Stimulated activated memory B cell treated with anti-CD40 and anti-IgM and Interleukin-4, amounts not matched to agents 10 μg/mL and 1 μg/mL and 100 μg/mL, for 72 hours (primary cell): ENCODE data around the gene GRIK2.

ENCODE experiments used
- ATAC-seq: fragments of 150-1000 bp; cut with Tn5 transposase; 2 replicates; pipeline ENCODE4 v1.10.0; 2021
- H3K27ac Mint-ChIP-seq: one replicate; pipeline ENCODE4 v1.8.0; 2022; ENCODE audit warnings: mild to moderate bottlenecking, mixed read lengths
- H3K27me3 Mint-ChIP-seq: one replicate; pipeline ENCODE4 v1.8.0; 2022; ENCODE audit warnings: mixed read lengths
- H3K36me3 Mint-ChIP-seq: one replicate; pipeline ENCODE4 v1.8.0; 2022; ENCODE audit warnings: mixed read lengths
- H3K4me1 Mint-ChIP-seq: one replicate; pipeline ENCODE4 v1.8.0; 2022; ENCODE audit warnings: mixed read lengths
- H3K4me3 Mint-ChIP-seq: one replicate; pipeline ENCODE4 v1.8.0; 2022; ENCODE audit warnings: mild to moderate bottlenecking, moderate library complexity, mixed read lengths
- H3K9me3 Mint-ChIP-seq: one replicate; pipeline ENCODE4 v1.8.0; 2022; ENCODE audit warnings: mixed read lengths

Gene GRIK2

GRCh38 chr6:101961357-101961756 lies 567.8 kb downstream of the GRIK2 start:
- Mint-ChIP-seq H3K27ac (no peak overlapping the region), H3K4me1 (no peaks in the 10 kb centered on the region), H3K36me3 (no peaks in the 10 kb centered on the region), H3K27me3 (no peaks in the 10 kb centered on the region), H3K9me3 (no peaks in the 10 kb centered on the region), H3K4me3 (no peak overlapping the region)
- no peak for ATAC-seq

DNA sequence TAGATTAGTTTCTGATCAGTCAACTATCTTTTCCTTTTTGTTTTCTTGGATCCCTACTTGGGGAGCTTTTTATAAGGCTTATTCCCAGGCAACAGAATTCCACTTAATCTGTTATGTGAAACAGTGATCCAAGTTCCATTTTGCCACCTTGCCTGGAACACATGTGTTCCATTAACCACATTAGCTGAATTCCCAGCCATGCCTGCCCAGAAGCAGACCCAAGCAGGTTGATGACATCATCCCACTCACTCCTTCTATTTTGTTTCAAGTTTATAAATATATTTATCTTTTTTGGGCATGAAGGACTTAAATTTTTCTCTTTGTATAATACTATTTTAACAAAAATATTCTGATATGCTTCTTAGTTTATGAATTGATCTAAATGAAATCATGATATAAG lies 587.4 kb downstream of the GRIK2 start:
- H3K9me3 Mint-ChIP-seq = peaks cover 3% of the 10 kb centered on the region
- H3K27me3 Mint-ChIP-seq = no peaks in the 10 kb centered on the region
- no peak overlapping the region for H3K27ac Mint-ChIP-seq
- no peaks in the 10 kb centered on the region for H3K4me1 Mint-ChIP-seq
- no peak for ATAC-seq
- no peaks in the 10 kb centered on the region for H3K36me3 Mint-ChIP-seq
- H3K4me3 Mint-ChIP-seq = no peak overlapping the region

- Mint-ChIP-seq H3K4me1 (no peaks in the 10 kb centered on the region), H3K27ac (no peak overlapping the region), H3K9me3 (peaks cover 1% of the 10 kb centered on the region), H3K4me3 (no peak overlapping the region), H3K27me3 (no peaks in the 10 kb centered on the region), H3K36me3 (no peaks in the 10 kb centered on the region)
- no peak for ATAC-seq
These were observed 593.0 kb downstream of the GRIK2 start for GRCh38 chr6:101986476-101986875.

DNA sequence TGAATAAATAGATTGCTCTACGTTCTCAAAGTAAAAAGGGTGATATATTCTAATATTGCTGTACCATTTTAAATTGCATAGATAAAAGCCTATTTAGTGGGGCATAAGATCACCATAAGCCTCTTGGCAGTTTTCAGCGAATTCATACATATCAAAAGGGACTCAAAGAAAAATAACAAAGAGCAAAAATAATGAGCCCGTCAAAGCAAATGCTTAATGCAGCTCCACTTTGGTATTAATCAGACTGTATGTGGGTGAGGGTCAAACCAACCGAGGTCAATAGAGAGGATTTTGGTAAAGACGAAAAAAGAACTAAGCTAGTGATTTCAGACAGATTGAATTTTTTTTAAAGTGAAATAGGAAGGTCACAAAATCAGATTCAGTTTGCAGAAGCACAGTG lies 598.8 kb downstream of the GRIK2 start:
- Mint-ChIP-seq H3K36me3 (no peaks in the 10 kb centered on the region), H3K4me3 (no peak overlapping the region), H3K27ac (no peak overlapping the region), H3K4me1 (no peaks in the 10 kb centered on the region), H3K9me3 (no peaks in the 10 kb centered on the region), H3K27me3 (no peaks in the 10 kb centered on the region)
- no peak for ATAC-seq

DNA sequence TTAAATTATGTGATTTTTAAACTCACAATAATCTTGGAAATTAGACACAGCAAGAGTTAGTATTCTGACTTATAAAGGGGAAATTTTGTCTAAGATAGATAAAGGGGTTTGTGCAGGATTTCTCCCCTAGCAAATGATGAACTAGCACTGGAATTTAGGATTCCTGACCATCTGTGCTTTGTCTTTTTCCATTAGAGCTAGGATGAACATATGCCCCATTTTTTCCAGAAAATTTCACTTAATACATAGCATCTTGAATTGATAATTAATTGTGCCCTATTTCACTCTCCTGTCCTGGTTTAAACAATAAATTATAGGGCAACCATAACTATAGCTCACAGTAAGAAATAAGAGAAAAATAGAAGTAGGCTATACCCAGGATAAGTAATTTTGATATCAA lies 601.0 kb downstream of the GRIK2 start:
- no peaks in the 10 kb centered on the region for H3K27me3 Mint-ChIP-seq

DNA sequence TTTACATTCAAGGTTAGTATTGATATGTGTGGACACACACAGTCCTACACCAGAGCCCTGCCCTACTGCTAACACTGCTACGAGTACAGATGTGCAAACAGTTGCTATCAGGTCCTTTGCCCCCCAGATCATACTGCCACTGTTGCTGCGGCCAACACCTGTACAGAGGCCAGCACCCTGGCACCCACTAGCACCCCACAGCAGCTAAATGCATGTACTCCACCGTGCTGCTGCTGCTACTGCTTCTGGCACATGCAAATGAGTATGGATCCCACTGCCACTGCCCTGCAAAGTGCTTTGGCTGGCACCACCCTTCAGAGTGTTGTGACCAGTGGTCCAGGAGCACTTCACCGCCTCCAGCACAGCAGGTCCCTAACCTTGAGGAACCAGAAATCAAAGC lies 621.9 kb downstream of the GRIK2 start:
- ATAC-seq = no peak
- Mint-ChIP-seq H3K9me3 (no peaks in the 10 kb centered on the region), H3K4me3 (no peak overlapping the region), H3K36me3 (no peaks in the 10 kb centered on the region), H3K4me1 (no peaks in the 10 kb centered on the region), H3K27me3 (no peaks in the 10 kb centered on the region), H3K27ac (no peak overlapping the region)

More for the DNA sequence above, 601.0 kb downstream of the GRIK2 start:
- no peaks in the 10 kb centered on the region for H3K36me3 Mint-ChIP-seq
- H3K9me3 Mint-ChIP-seq = no peaks in the 10 kb centered on the region
- H3K4me3 Mint-ChIP-seq = no peak overlapping the region
- H3K27ac Mint-ChIP-seq = no peak overlapping the region
- H3K4me1 Mint-ChIP-seq = no peaks in the 10 kb centered on the region
- no peak for ATAC-seq

GRCh38 chr6:102022281-102022680 lies 628.8 kb downstream of the GRIK2 start:
- H3K4me1 Mint-ChIP-seq = no peaks in the 10 kb centered on the region
- H3K4me3 Mint-ChIP-seq = no peak overlapping the region
- H3K36me3 Mint-ChIP-seq = no peaks in the 10 kb centered on the region
- ATAC-seq = no peak
- H3K27me3 Mint-ChIP-seq = no peaks in the 10 kb centered on the region
- H3K9me3 Mint-ChIP-seq = peaks cover 3% of the 10 kb centered on the region
- no peak overlapping the region for H3K27ac Mint-ChIP-seq

DNA sequence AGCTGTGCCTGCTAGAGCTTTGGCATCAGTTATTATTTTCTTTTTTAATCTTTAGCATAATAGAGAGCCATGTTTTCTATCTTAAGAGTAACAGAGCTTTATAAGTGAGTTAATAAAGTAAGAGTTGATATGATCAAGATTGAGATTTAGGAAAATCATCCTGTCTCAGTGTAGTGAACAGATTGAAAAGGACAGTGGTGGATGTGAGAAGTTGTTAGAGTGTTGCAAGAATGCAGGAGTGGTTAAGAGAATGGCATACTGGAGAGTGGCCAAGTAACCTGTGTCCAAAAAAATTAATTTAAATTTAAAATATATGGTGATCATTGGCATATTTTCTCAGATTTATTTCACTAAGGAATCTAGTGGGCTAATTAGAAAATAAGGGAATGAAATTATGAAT lies 629.3 kb downstream of the GRIK2 start:
- no peak overlapping the region for H3K27ac Mint-ChIP-seq
- no peaks in the 10 kb centered on the region for H3K27me3 Mint-ChIP-seq
- no peak for ATAC-seq
- no peaks in the 10 kb centered on the region for H3K36me3 Mint-ChIP-seq
- no peaks in the 10 kb centered on the region for H3K4me1 Mint-ChIP-seq
- H3K4me3 Mint-ChIP-seq = no peak overlapping the region
- H3K9me3 Mint-ChIP-seq = peaks cover 3% of the 10 kb centered on the region

GRCh38 chr6:102023977-102024657 lies 630.6 kb downstream of the GRIK2 start:
- no peaks in the 10 kb centered on the region for H3K27me3 Mint-ChIP-seq
- no peaks in the 10 kb centered on the region for H3K4me1 Mint-ChIP-seq
- H3K27ac Mint-ChIP-seq = no peak overlapping the region
- H3K9me3 Mint-ChIP-seq = peaks cover 3% of the 10 kb centered on the region
- no peak for ATAC-seq
- no peak overlapping the region for H3K4me3 Mint-ChIP-seq
- no peaks in the 10 kb centered on the region for H3K36me3 Mint-ChIP-seq

GRCh38 chr6:102026649-102027048 lies 633.1 kb downstream of the GRIK2 start:
- Mint-ChIP-seq H3K4me1 (no peaks in the 10 kb centered on the region), H3K9me3 (peaks cover 8% of the 10 kb centered on the region), H3K36me3 (no peaks in the 10 kb centered on the region), H3K27me3 (no peaks in the 10 kb centered on the region), H3K4me3 (no peak overlapping the region), H3K27ac (no peak overlapping the region)
- no peak for ATAC-seq

DNA sequence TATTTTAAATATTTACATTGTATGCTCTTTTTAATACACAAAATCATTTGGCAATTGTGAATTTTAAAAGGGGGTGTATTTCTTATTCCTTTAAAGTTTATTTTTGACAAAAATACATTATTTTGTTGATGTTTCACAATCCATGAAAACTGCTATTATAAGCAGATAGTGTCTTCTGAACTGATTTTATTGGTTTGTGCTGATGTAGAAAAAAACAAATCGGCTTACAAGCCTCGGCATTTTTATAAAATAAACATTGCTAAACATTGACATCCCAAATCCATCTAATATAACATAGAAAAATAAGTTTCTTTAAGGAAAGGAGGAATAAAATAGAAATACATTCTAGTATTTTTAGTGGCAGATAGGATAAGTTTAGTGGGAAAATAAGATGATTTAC lies 634.7 kb downstream of the GRIK2 start:
- Mint-ChIP-seq H3K4me1 (no peaks in the 10 kb centered on the region), H3K9me3 (peaks cover 5% of the 10 kb centered on the region), H3K36me3 (no peaks in the 10 kb centered on the region), H3K4me3 (no peak overlapping the region), H3K27me3 (no peaks in the 10 kb centered on the region), H3K27ac (no peak overlapping the region)
- ATAC-seq = no peak

DNA sequence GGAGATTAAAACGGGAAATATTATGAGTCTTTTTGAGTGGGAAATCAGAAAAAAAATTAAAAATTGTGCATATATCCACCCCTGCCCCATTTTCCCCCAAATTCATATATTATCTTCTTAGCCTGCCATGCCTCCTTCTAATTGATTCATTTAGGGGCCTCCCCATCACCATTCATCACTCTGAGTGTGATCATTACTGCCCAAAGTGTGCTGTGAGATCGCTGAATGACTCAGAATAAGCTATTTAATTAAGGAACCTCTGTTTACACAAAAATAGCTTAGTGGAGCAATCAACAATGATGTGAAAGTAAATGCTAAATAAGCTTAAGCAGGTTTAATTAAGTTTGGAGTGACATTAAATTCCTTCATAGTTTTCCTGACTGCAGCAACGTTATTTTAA lies 645.5 kb downstream of the GRIK2 start:
- ATAC-seq = no peak
- Mint-ChIP-seq H3K4me3 (no peak overlapping the region), H3K36me3 (no peaks in the 10 kb centered on the region), H3K9me3 (peaks cover 5% of the 10 kb centered on the region), H3K27ac (no peak overlapping the region), H3K4me1 (no peaks in the 10 kb centered on the region), H3K27me3 (no peaks in the 10 kb centered on the region)

DNA sequence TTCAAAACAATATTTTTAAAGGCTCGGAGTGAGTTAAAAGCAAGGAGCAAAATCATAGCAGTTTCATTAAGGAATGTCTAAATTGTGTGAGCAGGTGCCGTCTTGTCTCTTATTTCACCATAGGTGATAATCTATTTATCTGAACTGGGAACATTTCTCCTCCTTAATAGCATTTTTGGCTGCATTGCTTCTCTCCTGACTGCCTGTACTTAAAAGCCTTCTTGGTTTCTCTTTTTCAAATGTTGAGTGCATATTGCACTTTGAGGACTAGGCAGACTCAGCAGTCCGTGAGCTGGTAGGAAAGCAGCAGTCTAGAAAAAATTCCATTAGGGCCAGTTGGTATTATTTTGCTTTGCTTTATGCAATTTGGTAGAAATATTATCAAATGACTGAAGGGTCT lies 645.9 kb downstream of the GRIK2 start:
- Mint-ChIP-seq H3K9me3 (peaks cover 5% of the 10 kb centered on the region), H3K4me1 (no peaks in the 10 kb centered on the region), H3K36me3 (no peaks in the 10 kb centered on the region), H3K27me3 (no peaks in the 10 kb centered on the region), H3K27ac (no peak overlapping the region), H3K4me3 (no peak overlapping the region)
- ATAC-seq = no peak

GRCh38 chr6:102051001-102051400 lies 657.5 kb downstream of the GRIK2 start:
- Mint-ChIP-seq H3K4me3 (no peak overlapping the region), H3K27me3 (no peaks in the 10 kb centered on the region), H3K4me1 (no peaks in the 10 kb centered on the region), H3K36me3 (no peaks in the 10 kb centered on the region), H3K27ac (no peak overlapping the region), H3K9me3 (peaks cover 8% of the 10 kb centered on the region)
- no peak for ATAC-seq

DNA sequence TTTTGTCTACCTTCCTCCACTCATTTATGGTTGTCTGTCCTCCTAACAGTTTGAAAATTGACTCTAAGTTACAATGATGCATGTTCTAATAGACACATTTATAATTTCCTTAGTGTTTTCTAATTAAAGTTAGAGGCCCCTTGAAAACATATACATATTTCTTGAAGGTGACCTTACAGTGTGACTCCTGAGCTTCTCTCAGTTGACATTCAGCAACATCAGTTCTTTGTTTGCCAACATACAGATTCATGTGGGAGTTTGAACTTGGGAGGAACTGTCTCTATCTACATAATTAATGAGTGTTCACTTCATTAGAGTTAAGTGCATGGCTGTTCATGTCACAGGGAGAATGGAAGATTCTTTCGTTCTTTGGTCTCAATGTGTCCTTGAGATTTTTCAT lies 658.2 kb downstream of the GRIK2 start:
- no peak for ATAC-seq
- Mint-ChIP-seq H3K4me3 (no peak overlapping the region), H3K4me1 (no peaks in the 10 kb centered on the region), H3K9me3 (peaks cover 8% of the 10 kb centered on the region), H3K27me3 (no peaks in the 10 kb centered on the region), H3K27ac (no peak overlapping the region), H3K36me3 (no peaks in the 10 kb centered on the region)

GRCh38 chr6:102064142-102064541 lies 670.6 kb downstream of the GRIK2 start:
- no peak overlapping the region for H3K4me3 Mint-ChIP-seq
- H3K36me3 Mint-ChIP-seq = no peaks in the 10 kb centered on the region
- H3K9me3 Mint-ChIP-seq = no peaks in the 10 kb centered on the region
- H3K4me1 Mint-ChIP-seq = no peaks in the 10 kb centered on the region
- H3K27me3 Mint-ChIP-seq = no peaks in the 10 kb centered on the region
- no peak for ATAC-seq
- no peak overlapping the region for H3K27ac Mint-ChIP-seq

DNA sequence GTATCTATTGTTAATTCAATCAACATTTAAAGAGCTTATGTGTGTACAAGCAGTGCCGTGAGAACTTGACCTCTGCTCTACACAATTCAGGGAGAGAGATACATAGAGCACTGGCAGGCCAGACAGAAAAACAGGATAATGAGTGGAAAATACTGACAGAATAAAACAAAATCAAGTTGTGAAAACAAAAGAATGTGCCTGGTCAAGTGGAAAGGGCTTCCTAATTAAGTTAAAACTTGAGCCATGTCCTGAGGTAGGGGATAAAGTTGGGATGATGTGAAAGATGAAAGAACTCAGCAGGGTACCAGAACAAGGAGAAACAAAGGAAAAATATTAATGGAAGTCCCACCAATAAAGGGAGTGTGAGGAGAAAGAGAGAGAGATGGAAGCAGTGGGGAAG lies 672.8 kb downstream of the GRIK2 start:
- no peaks in the 10 kb centered on the region for H3K9me3 Mint-ChIP-seq
- H3K4me3 Mint-ChIP-seq = no peak overlapping the region
- H3K27me3 Mint-ChIP-seq = no peaks in the 10 kb centered on the region
- no peak for ATAC-seq
- no peaks in the 10 kb centered on the region for H3K36me3 Mint-ChIP-seq
- no peak overlapping the region for H3K27ac Mint-ChIP-seq
- H3K4me1 Mint-ChIP-seq = no peaks in the 10 kb centered on the region
